Measurements from ENCODE around the gene TESK1.
"Not testable (repeated sequence)": the region's sequence is repeated elsewhere in the genome, so short reads cannot be mapped to it uniquely, and the experiment has no call there.

Gene TESK1

GRCh38 chr9:35583521-35583920 is 21.5 kb upstream of the TESK1 start:
- not testable (repeated sequence) for DNase-seq

GRCh38 chr9:35584681-35585080 is 20.4 kb upstream of the TESK1 start:
- not testable (repeated sequence) for DNase-seq

GRCh38 chr9:35588506-35588905 is 16.6 kb upstream of the TESK1 start:
- DNase-seq, result not testable (repeated sequence)

GRCh38 chr9:35593581-35593980 is 11.5 kb upstream of the TESK1 start:
- no peak for DNase-seq

- no peak for DNase-seq
These were observed 10.6 kb upstream of the TESK1 start for GRCh38 chr9:35594471-35594870.

GRCh38 chr9:35596907-35597306 is 8.2 kb upstream of the TESK1 start:
- DNase-seq, result not testable (repeated sequence)

- DNase-seq, result no peak
These were observed 6.0 kb upstream of the TESK1 start for GRCh38 chr9:35598866-35599590.

GRCh38 chr9:35599763-35600604 is 5.1 kb upstream of the TESK1 start:
- DNase-seq, result no peak

- no peak for DNase-seq
These were observed 1.5 kb upstream of the TESK1 start for GRCh38 chr9:35603506-35603985.

GRCh38 chr9:35603986-35604577 is 980 bp upstream of the TESK1 start:
- peak; percentile 97 for DNase-seq

GRCh38 chr9:35605351-35606137 is 482 bp downstream of the TESK1 start:
- DNase-seq, result no peak

- DNase-seq, result no peak
These were observed 1.1 kb downstream of the TESK1 start for GRCh38 chr9:35606138-35606504.

GRCh38 chr9:35606726-35607125 is 1.7 kb downstream of the TESK1 start:
- DNase-seq, result no peak

GRCh38 chr9:35608221-35608620 is 3.2 kb downstream of the TESK1 start:
- no peak for DNase-seq

- DNase-seq, result no peak
These were observed 4.1 kb downstream of the TESK1 start for GRCh38 chr9:35609001-35609819.

- DNase-seq, result no peak
These were observed 4.7 kb downstream of the TESK1 start for GRCh38 chr9:35609820-35610163.

GRCh38 chr9:35611230-35611797 is 6.3 kb downstream of the TESK1 start:
- DNase-seq, result no peak

GRCh38 chr9:35612066-35612465 is 7.0 kb downstream of the TESK1 start:
- not testable (repeated sequence) for DNase-seq

- DNase-seq, result no peak
These were observed 7.8 kb downstream of the TESK1 start for GRCh38 chr9:35612843-35613242.

GRCh38 chr9:35615981-35616680 is 11.1 kb downstream of the TESK1 start:
- no peak for DNase-seq

All from NCI-H2081 treated with DMSO at 0.1 percent for 48 hours (cell line).